ENCODE results near the gene MXRA7.
"Not testable (repeated sequence)": the region's sequence is repeated elsewhere in the genome, so short reads cannot be mapped to it uniquely, and the experiment has no call there.

The MXRA7 gene

GRCh38 chr17:76713765-76714164 is 3.0 kb upstream of the MXRA7 start:
- Histone ChIP-seq H3K9me3 (ENCODE audit: insufficient read depth, low read length) (no peaks in the 10 kb centered on the region), H3K36me3 (ENCODE audit: insufficient read depth, insufficient read length, low read length) (peaks cover 50% of the 10 kb centered on the region), H3K9ac (ENCODE audit: insufficient read length, low read depth) (no peak overlapping the region), H3K4me1 (ENCODE audit: insufficient read depth, insufficient read length) (peaks cover 9% of the 10 kb centered on the region), H3K4me3 (ENCODE audit: insufficient read length, low read depth) (no peak overlapping the region), H3K27me3 (ENCODE audit: insufficient read depth, insufficient read length) (peaks cover 15% of the 10 kb centered on the region)
- TF ChIP-seq ZNF274 (IDR thresholded peaks at IDR 0.05; ENCODE audit: low read depth, low read length) (no peak), YY1 (IDR thresholded peaks at IDR 0.05; ENCODE audit: insufficient read depth, insufficient read length) (no peak), SUZ12 (IDR thresholded peaks at IDR 0.05; ENCODE audit: extremely low read depth, insufficient read depth, insufficient read length) (no peak)
- no peak for DNase-seq (ENCODE audit: low read depth, low spot score)

DNA sequence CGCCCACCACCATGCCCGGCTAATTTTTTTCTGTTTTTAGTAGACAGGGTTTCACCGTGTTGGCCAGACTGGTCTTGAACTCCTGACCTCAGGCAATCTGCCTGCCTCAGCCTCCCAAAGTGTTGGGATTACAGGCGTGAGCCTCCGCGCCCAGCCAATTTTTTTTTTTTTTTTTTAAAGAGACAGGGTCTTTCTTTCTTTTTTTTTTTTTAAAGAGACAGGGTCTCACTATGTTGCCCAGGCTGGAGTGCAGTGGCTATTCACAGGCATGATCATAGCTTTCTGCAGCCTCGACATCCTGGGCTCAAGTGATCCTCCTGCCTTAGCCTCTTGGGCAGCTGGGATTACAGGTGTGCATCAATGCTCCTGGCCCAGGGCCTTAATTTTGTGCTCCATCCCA is 1.6 kb upstream of the MXRA7 start:
- not testable (repeated sequence) for H3K4me3 ChIP-seq (ENCODE audit: insufficient read length, low read depth); H3K9ac ChIP-seq (ENCODE audit: insufficient read length, low read depth); H3K9me3 ChIP-seq (ENCODE audit: insufficient read depth, low read length); DNase-seq (ENCODE audit: low read depth, low spot score)
- peaks cover 15% of the 10 kb centered on the region for H3K4me1 ChIP-seq (ENCODE audit: insufficient read depth, insufficient read length)
- peaks cover 19% of the 10 kb centered on the region for H3K27me3 ChIP-seq (ENCODE audit: insufficient read depth, insufficient read length)
- peaks cover 38% of the 10 kb centered on the region for H3K36me3 ChIP-seq (ENCODE audit: insufficient read depth, insufficient read length, low read length)

- not testable (repeated sequence) for DNase-seq (ENCODE audit: low read depth, low spot score); H3K9me3 ChIP-seq (ENCODE audit: insufficient read depth, low read length)
- Histone ChIP-seq H3K4me1 (ENCODE audit: insufficient read depth, insufficient read length) (peaks cover 15% of the 10 kb centered on the region), H3K9ac (ENCODE audit: insufficient read length, low read depth) (peak overlapping the region; percentile 82), H3K4me3 (ENCODE audit: insufficient read length, low read depth) (peak overlapping the region; percentile 50), H3K27me3 (ENCODE audit: insufficient read depth, insufficient read length) (peaks cover 26% of the 10 kb centered on the region), H3K36me3 (ENCODE audit: insufficient read depth, insufficient read length, low read length) (peaks cover 20% of the 10 kb centered on the region)
Observed at GRCh38 chr17:76709951-76710862, 558 bp downstream of the MXRA7 start.

GRCh38 chr17:76709077-76709950 is 1.5 kb downstream of the MXRA7 start:
- peak overlapping the region; percentile 82 for H3K9ac ChIP-seq (ENCODE audit: insufficient read length, low read depth)

GRCh38 chr17:76707985-76708807 is 2.6 kb downstream of the MXRA7 start:
- Histone ChIP-seq H3K36me3 (ENCODE audit: insufficient read depth, insufficient read length, low read length) (peaks cover 7% of the 10 kb centered on the region), H3K4me1 (ENCODE audit: insufficient read depth, insufficient read length) (peaks cover 15% of the 10 kb centered on the region), H3K9me3 (ENCODE audit: insufficient read depth, low read length) (no peaks in the 10 kb centered on the region), H3K27me3 (ENCODE audit: insufficient read depth, insufficient read length) (peaks cover 26% of the 10 kb centered on the region), H3K4me3 (ENCODE audit: insufficient read length, low read depth) (no peak overlapping the region), H3K9ac (ENCODE audit: insufficient read length, low read depth) (peak overlapping the region; percentile 27)
- peak; percentile 57 for DNase-seq (ENCODE audit: low read depth, low spot score)
- TF ChIP-seq YY1 (IDR thresholded peaks at IDR 0.05; ENCODE audit: insufficient read depth, insufficient read length): no peak
- TF ChIP-seq SUZ12 (IDR thresholded peaks at IDR 0.05; ENCODE audit: extremely low read depth, insufficient read depth, insufficient read length): no peak
- TF ChIP-seq ZNF274 (IDR thresholded peaks at IDR 0.05; ENCODE audit: low read depth, low read length): no peak

More at GRCh38 chr17:76709077-76709950, 1.5 kb downstream of the MXRA7 start:
- Histone ChIP-seq H3K4me1 (ENCODE audit: insufficient read depth, insufficient read length) (peaks cover 15% of the 10 kb centered on the region), H3K4me3 (ENCODE audit: insufficient read length, low read depth) (peak overlapping the region; percentile 50), H3K9me3 (ENCODE audit: insufficient read depth, low read length) (no peaks in the 10 kb centered on the region), H3K36me3 (ENCODE audit: insufficient read depth, insufficient read length, low read length) (peaks cover 18% of the 10 kb centered on the region), H3K27me3 (ENCODE audit: insufficient read depth, insufficient read length) (peaks cover 26% of the 10 kb centered on the region)
- DNase-seq (ENCODE audit: low read depth, low spot score): no peak
- TF ChIP-seq ZNF274 (IDR thresholded peaks at IDR 0.05; ENCODE audit: low read depth, low read length): no peak
- TF ChIP-seq SUZ12 (IDR thresholded peaks at IDR 0.05; ENCODE audit: extremely low read depth, insufficient read depth, insufficient read length): no peak
- TF ChIP-seq YY1 (IDR thresholded peaks at IDR 0.05; ENCODE audit: insufficient read depth, insufficient read length): no peak

DNA sequence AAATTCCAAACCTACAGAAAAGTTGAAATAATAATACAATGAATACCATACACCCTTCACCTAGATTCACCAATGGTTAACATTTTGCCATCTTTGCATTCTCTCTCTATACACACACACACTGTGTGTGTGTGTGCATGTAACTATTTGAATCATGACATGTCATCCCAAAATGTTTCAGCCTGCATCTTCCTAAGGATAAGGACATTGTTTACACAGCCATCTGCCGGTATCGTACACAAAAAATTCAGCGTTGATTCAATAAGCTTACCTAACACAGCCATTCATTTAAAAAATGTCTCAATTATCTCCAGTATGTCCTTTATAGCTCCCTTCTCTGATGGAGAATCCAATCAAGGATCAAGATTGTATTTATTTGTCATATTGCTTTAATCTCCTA is 3.9 kb downstream of the MXRA7 start:
- TF ChIP-seq ZNF274 (IDR thresholded peaks at IDR 0.05; ENCODE audit: low read depth, low read length): no peak
- no peak for TF ChIP-seq SUZ12 (IDR thresholded peaks at IDR 0.05; ENCODE audit: extremely low read depth, insufficient read depth, insufficient read length)
- no peak for TF ChIP-seq YY1 (IDR thresholded peaks at IDR 0.05; ENCODE audit: insufficient read depth, insufficient read length)
- no peak for DNase-seq (ENCODE audit: low read depth, low spot score)

More for the DNA sequence above, 3.9 kb downstream of the MXRA7 start:
- Histone ChIP-seq H3K4me1 (ENCODE audit: insufficient read depth, insufficient read length) (peaks cover 15% of the 10 kb centered on the region), H3K27me3 (ENCODE audit: insufficient read depth, insufficient read length) (peaks cover 26% of the 10 kb centered on the region), H3K9ac (ENCODE audit: insufficient read length, low read depth) (no peak overlapping the region), H3K9me3 (ENCODE audit: insufficient read depth, low read length) (no peaks in the 10 kb centered on the region), H3K4me3 (ENCODE audit: insufficient read length, low read depth) (no peak overlapping the region), H3K36me3 (ENCODE audit: insufficient read depth, insufficient read length, low read length) (peaks cover 7% of the 10 kb centered on the region)

Measured in NT2/D1 (cell line).